ENCODE results near the gene ARHGEF19. TPM values are rescaled to one million over a fixed set of nuclear protein-coding genes. Genes with fewer than 3 reads are reported as not detected.
"Not testable (repeated sequence)": the region's sequence is repeated elsewhere in the genome, so short reads cannot be mapped to it uniquely, and the experiment has no call there.

Gene ARHGEF19
- total RNA-seq, 1 experiment from 2014 or later: 3.8 TPM

DNA sequence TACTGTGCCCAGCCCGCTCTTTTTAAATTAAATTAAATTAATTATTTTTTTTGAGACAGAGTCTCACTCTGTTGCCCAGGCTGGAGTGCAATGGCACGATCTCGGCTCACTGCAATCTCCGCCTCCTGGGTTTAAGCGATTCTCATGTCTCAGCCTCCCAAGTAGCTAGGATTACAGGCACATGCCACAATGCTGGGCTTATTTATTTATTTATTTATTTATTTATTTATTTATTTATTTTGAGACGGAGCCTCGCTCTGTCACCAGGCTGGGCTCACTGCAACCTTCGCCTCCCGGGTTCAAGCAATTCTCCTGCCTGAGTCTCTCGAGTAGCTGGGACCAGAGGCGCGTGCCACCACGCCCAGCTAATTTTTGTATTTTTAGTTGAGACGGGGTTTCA is 10.3 kb upstream of the ARHGEF19 start:
- not testable (repeated sequence) for H3K27ac ChIP-seq; H3K27me3 ChIP-seq (replicated peaks); H3K4me3 ChIP-seq; H3K36me3 ChIP-seq; H3K9me3 ChIP-seq (replicated peaks); H3K4me1 ChIP-seq (replicated peaks); DNase-seq (ENCODE audit: low read depth in 1 of 2, low spot score in 2 of 2)

DNA sequence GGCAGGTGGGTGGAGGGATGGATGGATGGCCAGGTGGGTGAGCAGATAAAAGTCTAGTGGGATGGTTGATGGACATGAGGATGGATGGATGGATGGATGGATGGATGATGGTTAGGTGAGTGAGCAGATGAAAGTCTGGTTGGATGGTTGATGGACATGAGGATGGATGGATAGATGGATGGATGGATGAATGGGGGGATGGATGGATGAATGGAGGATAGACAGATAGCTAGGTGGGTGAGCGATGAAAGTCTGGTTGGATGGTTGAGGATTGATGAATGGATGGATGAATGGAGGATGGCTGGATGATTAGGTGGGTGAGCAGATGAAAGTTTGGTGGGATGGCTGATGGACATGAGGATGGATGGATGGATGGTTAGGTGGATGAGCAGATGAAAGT is 9.0 kb upstream of the ARHGEF19 start:
- H3K9me3 ChIP-seq (replicated peaks): no peaks in the 10 kb centered on the region
- H3K27ac ChIP-seq: no peak overlapping the region
- peaks cover 10% of the 10 kb centered on the region for H3K4me1 ChIP-seq (replicated peaks)
- no peak for DNase-seq (ENCODE audit: low read depth in 1 of 2, low spot score in 2 of 2)
- H3K4me3 ChIP-seq: no peak overlapping the region
- no peaks in the 10 kb centered on the region for H3K36me3 ChIP-seq
- H3K27me3 ChIP-seq (replicated peaks): no peaks in the 10 kb centered on the region

DNA sequence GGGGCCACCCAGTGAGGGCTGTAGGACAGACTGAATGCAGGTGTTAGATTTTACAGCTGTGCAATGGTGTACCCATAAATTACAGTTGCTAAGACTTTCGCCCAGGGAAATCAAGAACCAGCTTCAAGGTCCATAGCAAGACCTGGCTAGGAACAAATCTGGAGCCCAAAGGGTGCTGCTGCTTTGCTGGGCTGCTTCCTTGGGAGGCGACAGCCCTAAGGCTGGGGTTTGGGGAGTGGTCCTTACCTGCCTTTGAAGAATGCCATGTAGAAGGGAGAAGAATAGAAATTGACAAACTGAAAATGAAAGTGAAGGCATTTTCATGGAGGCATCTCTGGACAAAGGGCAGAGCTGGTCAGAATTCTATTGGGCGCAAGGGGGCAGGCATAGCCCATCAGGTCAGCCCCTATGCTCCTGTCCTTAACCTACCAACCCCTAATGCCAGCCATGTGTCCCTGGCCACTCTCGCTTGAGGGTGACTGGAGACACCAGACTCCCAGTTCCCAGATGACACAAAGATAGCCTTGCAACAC is 7.6 kb upstream of the ARHGEF19 start:
- no peak for DNase-seq (ENCODE audit: low read depth in 1 of 2, low spot score in 2 of 2)
- Histone ChIP-seq H3K9me3 (replicated peaks) (no peaks in the 10 kb centered on the region), H3K27ac (no peak overlapping the region)

DNA sequence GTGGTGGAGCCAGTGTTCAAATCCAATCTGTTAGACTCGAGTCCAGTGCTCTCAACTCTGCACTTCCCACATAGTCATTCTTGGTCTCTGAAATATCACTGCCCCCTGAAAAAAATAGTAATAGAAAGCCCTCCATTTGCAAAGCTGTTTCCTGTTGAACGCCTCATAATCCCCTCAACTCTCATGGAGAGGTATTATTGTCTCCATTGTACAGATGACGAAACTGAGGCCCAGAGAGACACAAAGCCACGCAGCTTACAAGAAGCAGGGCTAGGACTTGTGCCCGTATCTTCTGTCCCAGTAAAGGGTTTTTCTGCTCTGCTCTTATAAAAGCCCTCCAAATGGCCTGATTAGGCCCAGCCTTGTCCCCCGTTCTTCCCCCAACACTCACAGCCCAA is 6.2 kb upstream of the ARHGEF19 start:
- H3K4me3 ChIP-seq: no peak overlapping the region
- H3K27ac ChIP-seq: no peak overlapping the region
- no peaks in the 10 kb centered on the region for H3K9me3 ChIP-seq (replicated peaks)
- H3K36me3 ChIP-seq: no peaks in the 10 kb centered on the region
- peaks cover 11% of the 10 kb centered on the region for H3K4me1 ChIP-seq (replicated peaks)
- DNase-seq (ENCODE audit: low read depth in 1 of 2, low spot score in 2 of 2): no peak
- H3K27me3 ChIP-seq (replicated peaks): no peaks in the 10 kb centered on the region

More for the DNA sequence above, 7.6 kb upstream of the ARHGEF19 start:
- no peak overlapping the region for H3K4me3 ChIP-seq
- no peaks in the 10 kb centered on the region for H3K27me3 ChIP-seq (replicated peaks)
- no peaks in the 10 kb centered on the region for H3K36me3 ChIP-seq
- H3K4me1 ChIP-seq (replicated peaks): peaks cover 11% of the 10 kb centered on the region

DNA sequence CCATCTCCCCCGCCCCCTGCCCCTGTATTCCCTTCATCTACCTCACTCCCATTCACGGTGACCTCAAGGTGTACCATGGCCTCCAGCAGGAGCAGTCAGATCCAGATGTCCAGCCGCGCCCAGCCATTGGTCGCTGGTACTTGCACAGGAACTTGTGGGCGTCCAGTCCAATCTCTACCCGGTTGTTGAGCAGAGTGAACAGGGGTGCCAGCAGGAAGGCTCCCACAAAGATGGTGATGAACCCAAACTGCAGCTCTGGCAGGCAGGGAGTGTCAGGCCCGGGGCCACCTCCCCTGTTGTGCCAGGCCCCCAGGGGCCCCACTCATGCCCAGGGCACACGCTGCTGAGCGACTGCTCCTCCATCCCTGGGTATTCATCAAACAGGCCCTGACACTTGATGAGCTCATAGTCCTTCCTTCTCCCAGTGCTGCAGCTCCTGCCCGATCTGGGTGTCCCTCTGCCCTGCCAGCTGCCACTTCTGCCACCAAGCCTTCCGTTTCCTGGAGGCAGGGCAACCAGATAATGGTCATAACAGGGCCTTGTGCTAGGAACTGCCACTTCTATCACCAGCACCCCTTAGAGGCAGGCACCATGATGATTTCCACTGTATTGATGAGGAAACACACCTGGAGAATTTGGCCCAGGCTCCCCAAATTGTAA is 5.7 kb upstream of the ARHGEF19 start:
- DNase-seq (ENCODE audit: low read depth in 1 of 2, low spot score in 2 of 2): no peak
- Histone ChIP-seq H3K9me3 (replicated peaks) (no peaks in the 10 kb centered on the region), H3K36me3 (no peaks in the 10 kb centered on the region), H3K4me1 (replicated peaks) (peaks cover 11% of the 10 kb centered on the region), H3K27ac (no peak overlapping the region), H3K27me3 (replicated peaks) (no peaks in the 10 kb centered on the region), H3K4me3 (no peak overlapping the region)

DNA sequence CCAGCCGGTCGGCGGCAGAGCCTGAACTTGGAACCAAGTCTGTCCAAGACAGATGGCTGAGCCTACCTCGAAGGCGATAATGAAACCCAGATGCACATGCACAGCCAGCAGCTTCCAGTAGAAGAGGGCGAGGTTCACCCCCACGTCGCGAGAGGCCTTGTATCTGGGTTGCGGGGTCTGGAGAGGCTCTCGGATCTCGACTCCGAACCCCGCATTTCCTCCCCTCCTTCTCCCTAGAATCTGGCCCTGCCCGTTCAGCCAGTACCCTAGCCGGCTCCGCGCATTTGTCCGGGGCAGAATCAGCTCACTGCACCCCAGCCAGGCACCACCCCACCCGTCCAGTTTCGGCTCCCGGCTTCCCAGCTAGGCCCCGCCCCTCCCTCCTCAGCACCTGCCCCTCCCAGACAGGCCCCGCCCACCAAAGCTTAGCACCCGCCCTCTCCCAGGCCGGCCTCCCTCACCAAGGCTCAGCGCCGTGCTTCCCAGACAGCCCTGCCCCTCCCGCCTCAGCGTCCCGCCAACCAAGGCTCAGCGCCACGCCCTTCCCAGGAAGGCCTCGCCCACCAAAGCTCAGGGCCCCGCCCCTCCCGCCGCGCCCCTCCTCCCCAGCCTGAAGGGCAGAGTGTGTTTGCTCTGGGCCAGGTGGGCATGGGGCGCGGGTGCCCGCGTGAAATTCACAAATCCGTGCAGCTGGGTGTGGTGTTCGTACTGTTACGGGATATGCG is 4.8 kb upstream of the ARHGEF19 start:
- H3K4me3 ChIP-seq: peak overlapping the region; percentile 35
- H3K27ac ChIP-seq: no peak overlapping the region

DNA sequence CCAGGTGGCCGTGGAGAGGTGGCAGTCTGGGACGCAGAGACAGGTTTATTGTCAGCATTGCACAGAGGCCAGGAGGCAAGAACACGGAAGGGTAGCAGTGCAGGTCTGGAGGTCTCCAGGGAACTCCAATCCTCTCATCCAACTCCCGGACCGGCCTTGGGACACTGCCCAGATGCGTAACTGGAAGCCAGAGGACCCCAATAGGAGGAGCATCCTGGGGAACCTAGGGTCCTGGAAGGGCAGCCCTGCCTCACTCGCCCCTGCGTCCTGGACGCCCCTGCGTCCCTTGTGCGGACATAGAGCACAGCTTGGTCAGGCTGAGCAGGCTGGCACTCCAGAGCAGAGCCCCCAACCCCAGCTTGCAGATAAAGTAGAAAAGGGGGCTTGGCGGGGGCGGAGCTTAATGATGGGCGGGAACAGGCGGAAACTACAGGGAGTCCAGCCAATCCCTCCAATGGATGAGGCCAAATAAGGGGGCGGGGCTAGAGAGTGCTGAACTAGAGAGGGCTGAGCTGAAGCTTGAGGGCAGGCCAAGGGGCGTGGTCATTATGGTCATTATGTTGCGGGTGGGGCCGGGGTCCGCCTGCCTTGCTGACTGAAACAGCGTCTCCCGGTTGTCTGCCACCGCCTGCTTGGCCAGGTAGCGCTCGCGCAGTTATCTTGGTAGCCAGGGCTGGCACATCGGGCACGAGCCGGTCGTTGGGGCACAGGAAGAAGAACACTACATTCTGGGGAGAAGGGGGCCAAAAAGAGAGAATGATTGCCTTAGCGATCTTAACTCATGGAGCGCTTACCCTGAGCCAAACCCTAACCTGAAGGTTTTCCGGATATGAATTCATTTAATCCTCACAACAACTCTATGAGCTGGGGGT is 3.7 kb upstream of the ARHGEF19 start:
- no peaks in the 10 kb centered on the region for H3K9me3 ChIP-seq (replicated peaks)

More for the DNA sequence above, 4.8 kb upstream of the ARHGEF19 start:
- H3K9me3 ChIP-seq (replicated peaks): no peaks in the 10 kb centered on the region
- H3K27me3 ChIP-seq (replicated peaks): no peaks in the 10 kb centered on the region
- DNase-seq (ENCODE audit: low read depth in 1 of 2, low spot score in 2 of 2): peak; percentile 83 to 99
- no peaks in the 10 kb centered on the region for H3K36me3 ChIP-seq
- peaks cover 11% of the 10 kb centered on the region for H3K4me1 ChIP-seq (replicated peaks)

DNA sequence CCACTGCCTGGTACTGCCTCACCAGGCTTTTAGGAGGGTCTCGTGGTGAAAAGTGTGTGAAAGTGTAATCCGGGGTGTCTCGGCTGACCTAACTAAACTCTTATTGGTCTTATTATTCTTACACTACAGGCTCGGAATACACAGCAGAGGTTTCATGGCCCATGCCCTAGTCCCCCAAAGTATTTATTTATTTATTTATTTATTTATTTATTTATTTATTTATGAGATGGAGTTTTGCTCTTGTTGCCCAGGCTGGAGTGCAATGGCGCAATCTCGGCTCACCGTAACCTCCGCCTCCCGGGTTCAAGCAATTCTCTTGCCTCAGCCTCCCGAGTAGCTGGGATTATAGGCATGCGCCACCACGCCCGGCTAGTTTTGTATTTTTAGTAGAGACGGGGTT is 2.8 kb upstream of the ARHGEF19 start:
- not testable (repeated sequence) for H3K4me3 ChIP-seq; H3K9me3 ChIP-seq (replicated peaks); H3K36me3 ChIP-seq; H3K27ac ChIP-seq; H3K27me3 ChIP-seq (replicated peaks); DNase-seq (ENCODE audit: low read depth in 1 of 2, low spot score in 2 of 2)
- H3K4me1 ChIP-seq (replicated peaks): peaks cover 11% of the 10 kb centered on the region

More for the DNA sequence above, 3.7 kb upstream of the ARHGEF19 start:
- no peaks in the 10 kb centered on the region for H3K36me3 ChIP-seq
- H3K4me1 ChIP-seq (replicated peaks): peaks cover 11% of the 10 kb centered on the region
- DNase-seq (ENCODE audit: low read depth in 1 of 2, low spot score in 2 of 2): peak in 1 of 2 experiments; percentile 68
- no peak overlapping the region for H3K27ac ChIP-seq
- no peak overlapping the region for H3K4me3 ChIP-seq
- H3K27me3 ChIP-seq (replicated peaks): no peaks in the 10 kb centered on the region

DNA sequence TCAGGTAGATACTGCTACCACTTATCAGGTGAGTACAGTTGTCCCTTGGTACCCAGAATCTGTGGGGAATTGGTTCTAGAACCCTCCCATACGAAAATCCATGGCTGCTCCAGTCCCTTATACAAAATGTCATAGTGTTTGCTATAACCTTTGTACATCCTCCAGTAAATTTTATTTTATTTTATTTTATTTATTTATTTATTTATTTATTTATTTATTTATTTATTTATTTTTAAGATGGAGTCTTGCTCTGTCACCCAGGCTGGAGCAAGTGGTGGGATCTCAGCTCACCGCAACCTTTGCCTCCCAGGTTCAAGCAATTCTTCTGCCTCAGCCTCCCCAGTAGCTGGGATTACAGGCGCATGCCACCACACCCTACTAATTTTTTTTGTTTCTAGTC is 1.1 kb upstream of the ARHGEF19 start:
- not testable (repeated sequence) for DNase-seq (ENCODE audit: low read depth in 1 of 2, low spot score in 2 of 2); H3K9me3 ChIP-seq (replicated peaks); H3K27me3 ChIP-seq (replicated peaks); H3K36me3 ChIP-seq; H3K27ac ChIP-seq; H3K4me3 ChIP-seq
- peaks cover 11% of the 10 kb centered on the region for H3K4me1 ChIP-seq (replicated peaks)

DNA sequence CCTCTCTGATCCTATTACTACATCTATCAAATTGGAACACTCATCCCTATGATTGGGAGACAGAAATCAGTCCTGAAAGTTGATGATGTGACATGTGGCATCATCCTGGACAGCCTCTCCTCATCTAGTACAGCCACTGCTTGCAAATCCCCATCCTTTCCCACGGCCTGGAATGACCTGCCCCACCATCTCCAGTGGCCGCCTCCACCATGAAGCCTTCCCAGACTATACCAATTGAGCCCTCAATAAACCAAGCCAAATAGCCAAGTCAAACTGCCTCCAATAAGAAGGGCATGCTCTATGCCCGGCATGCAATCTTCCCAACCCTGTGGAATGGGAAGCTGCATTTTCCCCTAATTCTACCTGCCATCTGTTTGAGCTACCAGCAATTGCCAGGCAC is 561 bp upstream of the ARHGEF19 start:
- Histone ChIP-seq H3K27me3 (replicated peaks) (no peaks in the 10 kb centered on the region), H3K9me3 (replicated peaks) (no peaks in the 10 kb centered on the region), H3K4me3 (no peak overlapping the region), H3K36me3 (no peaks in the 10 kb centered on the region), H3K4me1 (replicated peaks) (peaks cover 14% of the 10 kb centered on the region), H3K27ac (no peak overlapping the region)
- no peak for DNase-seq (ENCODE audit: low read depth in 1 of 2, low spot score in 2 of 2)

DNA sequence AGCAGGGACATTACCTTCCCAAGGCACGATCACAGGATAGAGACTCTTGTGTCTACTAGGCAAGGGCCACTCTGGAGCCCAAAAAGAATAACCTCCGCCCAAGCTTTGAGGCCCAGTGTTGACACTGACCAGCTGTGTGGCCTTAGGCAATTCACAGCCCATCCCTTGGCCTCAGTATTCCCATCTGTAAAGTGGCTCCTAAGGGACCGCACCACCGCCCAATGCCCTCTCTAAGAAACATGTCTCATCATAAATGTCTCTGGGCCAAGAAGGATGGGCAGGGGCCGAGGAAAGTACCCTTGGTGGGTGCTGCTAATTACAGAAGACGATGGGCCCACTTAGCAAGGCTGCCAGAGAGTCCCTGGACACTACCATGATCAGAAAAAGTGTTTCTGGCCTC is 628 bp downstream of the ARHGEF19 start:
- Histone ChIP-seq H3K36me3 (no peaks in the 10 kb centered on the region), H3K27ac (no peak overlapping the region), H3K4me3 (no peak overlapping the region), H3K4me1 (replicated peaks) (peaks cover 16% of the 10 kb centered on the region), H3K27me3 (replicated peaks) (no peaks in the 10 kb centered on the region), H3K9me3 (replicated peaks) (no peaks in the 10 kb centered on the region)
- no peak for DNase-seq (ENCODE audit: low read depth in 1 of 2, low spot score in 2 of 2)

DNA sequence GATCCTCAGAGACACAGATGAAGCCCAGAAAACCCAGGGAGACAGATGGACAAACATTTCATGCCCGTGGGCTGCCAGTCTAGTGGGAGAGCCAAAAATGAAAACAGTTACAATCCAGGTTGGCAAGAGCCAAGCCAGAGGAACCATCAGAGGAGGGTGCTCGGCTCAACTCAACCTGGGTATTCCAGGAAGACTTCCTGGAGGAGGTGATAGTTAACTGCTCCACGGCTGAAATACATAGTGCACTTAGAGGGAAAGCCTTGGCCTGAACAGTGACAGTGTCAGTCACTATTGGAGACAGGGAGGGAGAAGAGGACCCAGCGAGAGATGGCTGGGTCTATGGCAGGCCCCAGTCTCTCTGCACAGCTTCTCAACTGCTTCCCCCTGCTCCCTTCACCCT is 1.9 kb downstream of the ARHGEF19 start:
- Histone ChIP-seq H3K27me3 (replicated peaks) (no peaks in the 10 kb centered on the region), H3K4me1 (replicated peaks) (peaks cover 18% of the 10 kb centered on the region), H3K27ac (no peak overlapping the region), H3K9me3 (replicated peaks) (no peaks in the 10 kb centered on the region), H3K4me3 (no peak overlapping the region), H3K36me3 (no peaks in the 10 kb centered on the region)
- no peak for DNase-seq (ENCODE audit: low read depth in 1 of 2, low spot score in 2 of 2)

DNA sequence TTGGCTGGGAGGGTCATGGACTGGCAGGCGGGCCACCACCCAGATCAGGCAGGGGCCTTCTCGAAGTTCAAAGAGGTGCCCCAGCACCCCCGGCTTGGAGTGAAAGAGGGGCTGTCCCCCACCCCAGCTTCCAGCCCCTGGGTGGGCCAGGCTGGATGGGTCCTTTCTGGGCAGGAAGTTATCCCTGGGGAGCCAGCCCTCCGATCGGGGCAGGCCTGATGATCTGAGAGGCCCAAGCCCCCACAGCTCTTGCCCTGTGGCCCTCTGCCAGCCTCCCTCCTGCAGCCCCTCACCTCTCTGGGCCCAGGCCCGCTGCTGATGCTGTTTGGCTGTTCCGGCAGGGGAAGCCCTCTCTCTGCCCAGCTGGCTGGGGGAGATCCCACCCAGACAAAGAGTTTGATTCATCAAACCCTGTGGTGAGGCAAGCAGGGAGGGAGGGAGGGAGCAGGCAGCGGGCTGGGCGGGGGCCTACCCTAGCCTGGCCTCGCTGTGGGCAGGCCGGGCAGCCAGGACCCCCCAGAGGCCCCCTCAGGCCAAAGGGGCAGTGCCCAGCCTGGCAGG is 2.5 kb downstream of the ARHGEF19 start:
- Histone ChIP-seq H3K36me3 (no peaks in the 10 kb centered on the region), H3K4me3 (no peak overlapping the region), H3K27me3 (replicated peaks) (no peaks in the 10 kb centered on the region), H3K4me1 (replicated peaks) (peaks cover 18% of the 10 kb centered on the region), H3K9me3 (replicated peaks) (no peaks in the 10 kb centered on the region), H3K27ac (no peak overlapping the region)
- no peak for DNase-seq (ENCODE audit: low read depth in 1 of 2, low spot score in 2 of 2)

Measured in SJSA1 (cell line).